Heart left ventricle (tissue), 13 donors: ENCODE results near the gene STAP2.

Experiments
- POLR2A ChIP-seq, 2 donors: fragments of 450-650 bp; IDR thresholded peaks; one replicate each; pipeline ENCODE4 v1.6.1; 2017; ENCODE audit warnings: antibody characterized with exemption in 2 of 2, mild to moderate bottlenecking in 2 of 2, moderate library complexity in 2 of 2
- TF ChIP-seq, protein P1 (sequence below), 12 donors: fragments of 200-600 bp; sonication (generic) in 4 of 12; IDR thresholded peaks; one replicate each; pipeline versions ENCODE4 v1.5.0 to v1.8.0; 2018 to 2022; ENCODE audit warnings: antibody characterized with exemption in 12 of 12, mild to moderate bottlenecking in 5 of 12
- donor health status: ischemic (EF 13 %, LVEDD 7.1; RV severe dilation, severe dysfunction).
- donor health status: DM: no; HTN: yes; CAD: no.
- donor health status: DM: no; HTN: no; CAD: no.
- donor health status: ischemic (EF 25% LVEDD 6.9; RV normal size, moderate dysfunction).
- donor health status: ischemic (EF 25% LVEDD 5.7; RV mildly dilated, moderate dysfunction).
- donor health status: ischemic (EF 35%, LVEDD 5.7; RV mildly dilated, moderate dysfunction).
- donor health status: nonischemic (EF 11% LVEDD 7.7; RV severe dilation, severe dysfunction).
- donor health status: DM: yes; HTN: yes; CAD: no.
- donor health status: PGD.
- donor health status: ischemic (EF 29% LVEDD 5.4; RV normal size, mild dysfunction).
- donor health status: nonischemic (EF 23%, LVEDD 6.1; RV moderate dilation, normal function).

- TF ChIP-seq, protein P1, sequence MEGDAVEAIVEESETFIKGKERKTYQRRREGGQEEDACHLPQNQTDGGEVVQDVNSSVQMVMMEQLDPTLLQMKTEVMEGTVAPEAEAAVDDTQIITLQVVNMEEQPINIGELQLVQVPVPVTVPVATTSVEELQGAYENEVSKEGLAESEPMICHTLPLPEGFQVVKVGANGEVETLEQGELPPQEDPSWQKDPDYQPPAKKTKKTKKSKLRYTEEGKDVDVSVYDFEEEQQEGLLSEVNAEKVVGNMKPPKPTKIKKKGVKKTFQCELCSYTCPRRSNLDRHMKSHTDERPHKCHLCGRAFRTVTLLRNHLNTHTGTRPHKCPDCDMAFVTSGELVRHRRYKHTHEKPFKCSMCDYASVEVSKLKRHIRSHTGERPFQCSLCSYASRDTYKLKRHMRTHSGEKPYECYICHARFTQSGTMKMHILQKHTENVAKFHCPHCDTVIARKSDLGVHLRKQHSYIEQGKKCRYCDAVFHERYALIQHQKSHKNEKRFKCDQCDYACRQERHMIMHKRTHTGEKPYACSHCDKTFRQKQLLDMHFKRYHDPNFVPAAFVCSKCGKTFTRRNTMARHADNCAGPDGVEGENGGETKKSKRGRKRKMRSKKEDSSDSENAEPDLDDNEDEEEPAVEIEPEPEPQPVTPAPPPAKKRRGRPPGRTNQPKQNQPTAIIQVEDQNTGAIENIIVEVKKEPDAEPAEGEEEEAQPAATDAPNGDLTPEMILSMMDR (IDR thresholded peaks at IDR 0.05) = no peak
- no peak for TF ChIP-seq POLR2A (IDR thresholded peaks at IDR 0.05)
Measured at GRCh38 chr19:4373601-4374497, 35.2 kb upstream of the STAP2 start.
